Endothelial cell of hepatic sinusoid (primary cell): ENCODE measurements around the gene RTKN2.

Source experiments
- in situ Hi-C: cut with HindIII; loops from 2 replicates; pipeline ENCODE4 v1.10.0; 2017; ENCODE audit warnings: low sequenced_read_pairs

The RTKN2 gene

GRCh38 chr10:62225362-62225761 is 43.3 kb downstream of the RTKN2 start:
- in situ Hi-C loops = no loop called here

- in situ Hi-C loops = no loop called here
These were observed 44.0 kb downstream of the RTKN2 start for GRCh38 chr10:62224606-62225005.

- in situ Hi-C loops = no loop called here
These were observed 51.0 kb downstream of the RTKN2 start for GRCh38 chr10:62217683-62218082.

GRCh38 chr10:62214364-62214874 is 54.2 kb downstream of the RTKN2 start:
- in situ Hi-C loops = no loop called here

GRCh38 chr10:62205750-62206399 is 62.8 kb downstream of the RTKN2 start:
- in situ Hi-C loops = no loop called here

GRCh38 chr10:62199584-62199983 is 69.1 kb downstream of the RTKN2 start:
- in situ Hi-C loops = no loop called here

- in situ Hi-C loops = no loop called here
These were observed 72.1 kb downstream of the RTKN2 start for GRCh38 chr10:62196528-62196927.

- in situ Hi-C loops = no loop called here
These were observed 73.0 kb downstream of the RTKN2 start for GRCh38 chr10:62195675-62195926.

- in situ Hi-C loops = no loop called here
These were observed 73.5 kb downstream of the RTKN2 start for GRCh38 chr10:62194924-62195674.

- in situ Hi-C loops = no loop called here
These were observed 75.2 kb downstream of the RTKN2 start for GRCh38 chr10:62193479-62193878.

- in situ Hi-C loops = no loop called here
These were observed 79.5 kb downstream of the RTKN2 start for GRCh38 chr10:62189131-62189530.

- in situ Hi-C loops = no loop called here
These were observed 80.5 kb downstream of the RTKN2 start for GRCh38 chr10:62188021-62188616.

GRCh38 chr10:62186999-62187675 is 81.5 kb downstream of the RTKN2 start:
- in situ Hi-C loops = no loop called here

- in situ Hi-C loops = no loop called here
These were observed 82.5 kb downstream of the RTKN2 start for GRCh38 chr10:62185919-62186692.

- in situ Hi-C loops = no loop called here
These were observed 84.5 kb downstream of the RTKN2 start for GRCh38 chr10:62183857-62184795.

- in situ Hi-C loops = no loop called here
These were observed 85.2 kb downstream of the RTKN2 start for GRCh38 chr10:62183442-62183841.

GRCh38 chr10:62182595-62182994 is 86.0 kb downstream of the RTKN2 start:
- in situ Hi-C loops = no loop called here

GRCh38 chr10:62182171-62182570 is 86.5 kb downstream of the RTKN2 start:
- in situ Hi-C loops = no loop called here

GRCh38 chr10:62180677-62181076 is 88.0 kb downstream of the RTKN2 start:
- in situ Hi-C loops = no loop called here

- in situ Hi-C loops = no loop called here
These were observed 90.1 kb downstream of the RTKN2 start for GRCh38 chr10:62178568-62178967.
